ENCODE measurements around the gene PRRG3.

PRRG3 gene

GRCh38 chrX:151702026-151702714 is 6.9 kb downstream of the PRRG3 start:
- no peak overlapping the region for H2BK12ac ChIP-seq (ENCODE audit: low read length)
- H3K9me3 ChIP-seq (ENCODE audit: insufficient read depth, low read depth, low read length), result no peaks in the 10 kb centered on the region
- H3K4me3 ChIP-seq (ENCODE audit: low read depth, low read length), result no peak overlapping the region
- no peak overlapping the region for H2AFZ ChIP-seq (ENCODE audit: insufficient read depth, low read length, poor library complexity)
- H2BK5ac ChIP-seq (ENCODE audit: low read depth, low read length, poor library complexity), result no peak overlapping the region
- H2BK120ac ChIP-seq (ENCODE audit: insufficient read depth, low read length, poor library complexity), result no peak overlapping the region
- no peaks in the 10 kb centered on the region for H3K79me2 ChIP-seq (ENCODE audit: control insufficient read depth, insufficient read depth, low read length, poor library complexity)
- H3K4me2 ChIP-seq (ENCODE audit: low read length), result no peak overlapping the region
- H3K27me3 ChIP-seq (ENCODE audit: insufficient read depth, low read length), result no peaks in the 10 kb centered on the region
- H4K8ac ChIP-seq (ENCODE audit: low read depth, low read length), result no peak overlapping the region
- no peak overlapping the region for H4K91ac ChIP-seq (ENCODE audit: low read depth, low read length)
- no peak overlapping the region for H3K4ac ChIP-seq (ENCODE audit: low read depth, low read length)
- H3K9ac ChIP-seq (ENCODE audit: low read length), result no peak overlapping the region
- H3K23ac ChIP-seq (ENCODE audit: low read length), result no peak overlapping the region
- no peak overlapping the region for H4K12ac ChIP-seq (ENCODE audit: low read depth, low read length)
- H2AK5ac ChIP-seq (ENCODE audit: low read length), result no peak overlapping the region
- H3K36me3 ChIP-seq (ENCODE audit: control insufficient read depth in 1 of 2, insufficient read depth in 2 of 2, low read length in 2 of 2), result no peaks in the 10 kb centered on the region
- no peak overlapping the region for H3K27ac ChIP-seq (ENCODE audit: low read depth, low read length)
- no CpG with 5 or more reads among the region's 9 CpGs for WGBS (ENCODE audit: extremely low coverage, insufficient coverage, insufficient read length)
- H3K4me1 ChIP-seq (ENCODE audit: control insufficient read depth in 1 of 2, insufficient read depth in 2 of 2, low read length in 2 of 2), result no peaks in the 10 kb centered on the region
- H3K79me1 ChIP-seq (ENCODE audit: low read length), result no peaks in the 10 kb centered on the region
- H3K14ac ChIP-seq (ENCODE audit: low read length), result no peak overlapping the region
- no peak for DNase-seq
- H3K18ac ChIP-seq (ENCODE audit: low read length), result no peak overlapping the region

- Histone ChIP-seq H2BK120ac (ENCODE audit: insufficient read depth, low read length, poor library complexity) (no peak overlapping the region), H3K14ac (ENCODE audit: low read length) (no peak overlapping the region), H3K79me2 (ENCODE audit: control insufficient read depth, insufficient read depth, low read length, poor library complexity) (no peaks in the 10 kb centered on the region), H3K23ac (ENCODE audit: low read length) (no peak overlapping the region), H3K27ac (ENCODE audit: low read depth, low read length) (no peak overlapping the region), H3K4ac (ENCODE audit: low read depth, low read length) (no peak overlapping the region), H3K79me1 (ENCODE audit: low read length) (no peaks in the 10 kb centered on the region), H3K4me1 (ENCODE audit: control insufficient read depth in 1 of 2, insufficient read depth in 2 of 2, low read length in 2 of 2) (no peaks in the 10 kb centered on the region), H4K8ac (ENCODE audit: low read depth, low read length) (no peak overlapping the region), H2BK5ac (ENCODE audit: low read depth, low read length, poor library complexity) (no peak overlapping the region), H2AFZ (ENCODE audit: insufficient read depth, low read length, poor library complexity) (no peak overlapping the region), H3K27me3 (ENCODE audit: insufficient read depth, low read length) (no peaks in the 10 kb centered on the region), H3K9me3 (ENCODE audit: insufficient read depth, low read depth, low read length) (no peaks in the 10 kb centered on the region), H3K4me2 (ENCODE audit: low read length) (no peak overlapping the region), H2BK12ac (ENCODE audit: low read length) (no peak overlapping the region), H2AK5ac (ENCODE audit: low read length) (no peak overlapping the region), H3K36me3 (ENCODE audit: control insufficient read depth in 1 of 2, insufficient read depth in 2 of 2, low read length in 2 of 2) (no peaks in the 10 kb centered on the region), H3K18ac (ENCODE audit: low read length) (no peak overlapping the region), H3K4me3 (ENCODE audit: low read depth, low read length) (no peak overlapping the region), H3K9ac (ENCODE audit: low read length) (no peak overlapping the region), H4K91ac (ENCODE audit: low read depth, low read length) (no peak overlapping the region), H4K12ac (ENCODE audit: low read depth, low read length) (no peak overlapping the region)
- no CpG with 5 or more reads among the region's 7 CpGs for WGBS (ENCODE audit: extremely low coverage, insufficient coverage, insufficient read length)
- no peak for DNase-seq
Measured at GRCh38 chrX:151702741-151703340, 7.6 kb downstream of the PRRG3 start.

GRCh38 chrX:151703487-151703886 is 8.2 kb downstream of the PRRG3 start:
- Histone ChIP-seq H4K91ac (ENCODE audit: low read depth, low read length) (no peak overlapping the region), H3K79me1 (ENCODE audit: low read length) (no peaks in the 10 kb centered on the region), H2AFZ (ENCODE audit: insufficient read depth, low read length, poor library complexity) (no peak overlapping the region), H2BK12ac (ENCODE audit: low read length) (no peak overlapping the region), H4K12ac (ENCODE audit: low read depth, low read length) (no peak overlapping the region), H3K23ac (ENCODE audit: low read length) (no peak overlapping the region), H4K8ac (ENCODE audit: low read depth, low read length) (no peak overlapping the region), H2BK120ac (ENCODE audit: insufficient read depth, low read length, poor library complexity) (no peak overlapping the region), H3K4ac (ENCODE audit: low read depth, low read length) (no peak overlapping the region), H3K27ac (ENCODE audit: low read depth, low read length) (no peak overlapping the region), H3K4me1 (ENCODE audit: control insufficient read depth in 1 of 2, insufficient read depth in 2 of 2, low read length in 2 of 2) (no peaks in the 10 kb centered on the region), H3K14ac (ENCODE audit: low read length) (no peak overlapping the region), H3K4me2 (ENCODE audit: low read length) (no peak overlapping the region), H3K9me3 (ENCODE audit: insufficient read depth, low read depth, low read length) (no peaks in the 10 kb centered on the region), H2AK5ac (ENCODE audit: low read length) (no peak overlapping the region), H3K9ac (ENCODE audit: low read length) (no peak overlapping the region), H3K36me3 (ENCODE audit: control insufficient read depth in 1 of 2, insufficient read depth in 2 of 2, low read length in 2 of 2) (no peaks in the 10 kb centered on the region), H3K4me3 (ENCODE audit: low read depth, low read length) (no peak overlapping the region), H2BK5ac (ENCODE audit: low read depth, low read length, poor library complexity) (no peak overlapping the region), H3K18ac (ENCODE audit: low read length) (no peak overlapping the region), H3K79me2 (ENCODE audit: control insufficient read depth, insufficient read depth, low read length, poor library complexity) (no peaks in the 10 kb centered on the region), H3K27me3 (ENCODE audit: insufficient read depth, low read length) (no peaks in the 10 kb centered on the region)
- DNase-seq, result no peak
- WGBS (ENCODE audit: extremely low coverage, insufficient coverage, insufficient read length), result no CpG with 5 or more reads among the region's 7 CpGs

GRCh38 chrX:151704041-151704663 is 8.9 kb downstream of the PRRG3 start:
- H3K4me3 ChIP-seq (ENCODE audit: low read depth, low read length), result no peak overlapping the region
- H3K18ac ChIP-seq (ENCODE audit: low read length), result no peak overlapping the region
- no peak overlapping the region for H3K14ac ChIP-seq (ENCODE audit: low read length)
- no peak for DNase-seq
- no peak overlapping the region for H4K12ac ChIP-seq (ENCODE audit: low read depth, low read length)
- H3K23ac ChIP-seq (ENCODE audit: low read length), result no peak overlapping the region
- no peaks in the 10 kb centered on the region for H3K36me3 ChIP-seq (ENCODE audit: control insufficient read depth in 1 of 2, insufficient read depth in 2 of 2, low read length in 2 of 2)
- no peak overlapping the region for H4K91ac ChIP-seq (ENCODE audit: low read depth, low read length)
- no peaks in the 10 kb centered on the region for H3K9me3 ChIP-seq (ENCODE audit: insufficient read depth, low read depth, low read length)
- H3K4me2 ChIP-seq (ENCODE audit: low read length), result no peak overlapping the region
- H2BK5ac ChIP-seq (ENCODE audit: low read depth, low read length, poor library complexity), result no peak overlapping the region
- no peak overlapping the region for H3K27ac ChIP-seq (ENCODE audit: low read depth, low read length)
- no peak overlapping the region for H2AFZ ChIP-seq (ENCODE audit: insufficient read depth, low read length, poor library complexity)
- H3K79me1 ChIP-seq (ENCODE audit: low read length), result no peaks in the 10 kb centered on the region
- no peak overlapping the region for H3K4ac ChIP-seq (ENCODE audit: low read depth, low read length)
- H2BK120ac ChIP-seq (ENCODE audit: insufficient read depth, low read length, poor library complexity), result no peak overlapping the region
- H3K9ac ChIP-seq (ENCODE audit: low read length), result no peak overlapping the region
- no peaks in the 10 kb centered on the region for H3K27me3 ChIP-seq (ENCODE audit: insufficient read depth, low read length)
- H2BK12ac ChIP-seq (ENCODE audit: low read length), result no peak overlapping the region
- WGBS (ENCODE audit: extremely low coverage, insufficient coverage, insufficient read length), result no CpG with 5 or more reads among the region's 13 CpGs
- H3K79me2 ChIP-seq (ENCODE audit: control insufficient read depth, insufficient read depth, low read length, poor library complexity), result no peaks in the 10 kb centered on the region
- no peaks in the 10 kb centered on the region for H3K4me1 ChIP-seq (ENCODE audit: control insufficient read depth in 1 of 2, insufficient read depth in 2 of 2, low read length in 2 of 2)
- no peak overlapping the region for H2AK5ac ChIP-seq (ENCODE audit: low read length)
- H4K8ac ChIP-seq (ENCODE audit: low read depth, low read length), result no peak overlapping the region

Data from trophoblast cell (in vitro differentiated cells and primary cell).